GM10847 (cell line): ENCODE data around the gene COQ7.

Experiments
- POLR2A ChIP-seq: IDR thresholded peaks from 2 replicates; pipeline ENCODE4 v1.6.1; 2011; ENCODE audit not compliant: insufficient read length; ENCODE audit errors: extremely low read depth

The COQ7 gene

DNA sequence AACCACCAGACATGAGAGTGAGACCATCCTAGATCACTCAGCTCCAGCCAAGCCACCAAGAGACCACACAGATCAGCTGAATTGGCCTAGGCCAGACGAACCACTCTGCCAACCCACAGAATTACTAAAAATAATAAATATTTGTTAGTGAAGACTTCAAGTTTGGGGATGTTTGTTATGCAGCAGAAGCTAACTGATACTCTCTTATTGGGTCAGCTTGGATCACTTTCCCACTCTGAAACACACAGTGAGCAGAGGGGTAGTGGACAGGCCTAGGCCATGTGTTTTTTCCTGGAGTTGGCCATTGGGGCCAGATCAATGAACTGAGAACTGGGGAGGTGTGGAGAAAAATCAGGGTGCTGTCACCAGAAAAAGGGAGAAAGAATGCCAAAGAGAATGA is 30.8 kb downstream of the COQ7 start:
- TF ChIP-seq POLR2A: no peak

- TF ChIP-seq POLR2A: no peak
Observed at GRCh38 chr16:19102187-19102872, 34.9 kb downstream of the COQ7 start.

GRCh38 chr16:19104607-19105006 is 37.2 kb downstream of the COQ7 start:
- TF ChIP-seq POLR2A: no peak

DNA sequence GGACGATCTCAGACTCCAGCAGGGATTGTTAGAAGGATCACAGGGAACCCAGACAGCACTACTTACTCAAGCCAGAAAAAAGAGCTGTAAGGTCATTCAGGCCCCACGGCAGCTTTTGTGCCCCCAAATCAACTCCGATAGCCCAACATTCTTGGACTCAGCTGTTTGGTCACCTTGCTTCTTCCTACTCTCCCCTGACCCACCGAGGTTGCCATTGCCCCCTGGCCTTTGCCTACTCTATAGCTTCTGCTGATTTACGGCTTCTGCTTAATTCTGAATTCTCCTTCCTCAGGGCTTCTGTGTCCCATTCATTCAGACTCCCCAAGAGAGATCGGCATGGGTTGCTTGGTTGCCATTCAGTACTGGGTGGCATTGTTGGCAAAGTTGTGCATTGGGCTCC is 37.7 kb downstream of the COQ7 start:
- TF ChIP-seq POLR2A: no peak

DNA sequence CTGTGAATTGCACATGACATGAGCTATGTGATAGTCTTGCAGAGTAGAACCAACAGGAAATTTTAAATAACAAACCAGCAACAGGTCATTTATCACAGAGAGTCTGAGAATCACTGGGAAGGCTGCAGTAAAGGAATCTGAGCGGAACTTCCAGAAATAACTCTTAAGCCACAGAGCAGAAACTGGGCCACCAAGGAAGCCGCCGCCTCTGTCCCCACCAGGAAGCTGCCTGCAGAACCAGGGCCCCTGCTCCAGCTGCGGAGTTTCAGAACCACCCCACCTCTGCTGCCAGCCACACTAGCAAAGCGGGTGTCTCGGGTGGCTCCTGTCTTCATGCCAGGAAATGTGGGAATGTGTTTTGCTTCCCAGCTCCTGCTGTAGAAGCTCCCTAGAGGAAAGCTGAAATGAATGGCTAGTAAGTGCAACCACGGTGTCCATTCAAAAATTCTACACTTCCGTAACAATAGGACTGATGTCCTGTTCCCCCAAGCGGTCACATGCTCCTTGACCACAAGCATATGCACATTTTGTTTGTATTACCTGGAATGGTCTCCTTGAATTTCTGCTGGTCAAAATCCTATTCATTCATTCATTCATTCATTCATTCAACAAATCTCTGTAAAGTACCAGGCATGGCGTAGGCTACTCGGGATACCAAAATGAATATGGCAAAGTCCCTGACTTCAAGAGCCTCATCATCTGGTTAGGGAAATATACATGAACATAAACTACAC is 38.6 kb downstream of the COQ7 start:
- TF ChIP-seq POLR2A: no peak

DNA sequence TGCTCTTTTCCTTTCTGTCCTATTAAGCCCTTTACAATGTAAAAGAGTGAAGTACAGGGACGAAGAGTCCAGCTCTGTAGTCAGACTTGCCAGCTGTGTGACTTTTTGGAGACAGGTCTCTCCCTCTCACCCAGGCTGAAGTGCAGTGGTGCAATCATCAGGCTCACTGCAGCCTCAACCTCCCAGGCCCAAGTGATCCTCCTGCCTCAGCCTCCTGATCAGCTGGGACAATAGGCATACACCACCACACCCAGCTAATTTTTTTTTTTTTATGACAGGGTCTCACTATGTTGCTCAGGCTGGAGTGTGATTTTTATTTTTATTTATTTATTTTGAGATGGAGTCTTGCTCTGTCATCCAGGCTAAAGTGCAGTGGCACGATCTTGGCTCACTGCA is 39.2 kb downstream of the COQ7 start:
- TF ChIP-seq POLR2A: no peak

- no peak for TF ChIP-seq POLR2A
Observed at GRCh38 chr16:19108409-19109287, 41.2 kb downstream of the COQ7 start.

GRCh38 chr16:19109288-19109664 is 41.9 kb downstream of the COQ7 start:
- no peak for TF ChIP-seq POLR2A

- no peak for TF ChIP-seq POLR2A
Observed at GRCh38 chr16:19110537-19111360, 43.3 kb downstream of the COQ7 start.

GRCh38 chr16:19112099-19112407 is 44.6 kb downstream of the COQ7 start:
- no peak for TF ChIP-seq POLR2A

DNA sequence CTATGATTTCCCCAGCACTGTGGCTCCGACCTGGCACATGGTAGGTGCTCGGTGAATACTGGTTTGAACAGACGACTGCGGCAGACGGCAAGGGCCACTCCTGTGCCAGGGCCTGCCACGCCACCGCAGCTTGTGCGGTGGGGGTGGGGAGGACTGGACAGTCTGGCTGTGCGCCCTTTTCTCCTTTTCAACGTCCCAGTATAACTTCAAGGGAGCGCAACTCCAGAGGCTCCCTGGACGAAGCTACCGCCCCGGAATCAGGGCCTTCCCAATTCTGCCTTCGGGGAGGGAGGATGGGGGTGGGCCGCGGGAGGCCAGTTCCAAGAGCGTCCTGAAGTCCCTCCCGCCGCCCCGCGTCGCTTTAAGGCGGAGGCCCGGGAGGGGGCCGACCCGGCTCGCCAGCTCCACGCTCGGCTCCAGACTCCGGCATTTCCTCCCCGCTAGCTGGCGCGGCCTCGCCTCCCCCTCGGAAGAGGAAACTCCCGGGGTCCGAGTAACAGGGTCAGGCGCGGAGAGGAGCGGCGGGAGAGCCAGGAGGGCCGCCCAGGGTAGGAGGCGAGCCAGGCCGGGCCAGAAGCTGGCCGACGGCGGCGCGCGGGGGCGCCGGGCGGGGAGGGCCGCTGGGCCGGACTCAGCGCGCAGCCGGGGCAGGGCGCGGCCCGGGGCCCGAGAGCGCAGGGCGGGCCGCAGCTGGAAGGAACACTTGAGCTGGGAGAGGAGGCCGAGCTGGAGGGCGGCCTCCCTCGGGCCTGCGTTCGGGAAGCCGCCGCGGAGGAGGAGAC is 46.4 kb downstream of the COQ7 start, which contains the start of gene ITPRIPL2:
Gene ITPRIPL2 (plus strand): TSS at position 388 of the 782 bp plus-strand sequence. CDS start 498 bp downstream, outside the sequence.
- TF ChIP-seq POLR2A: peak; percentile 49

DNA sequence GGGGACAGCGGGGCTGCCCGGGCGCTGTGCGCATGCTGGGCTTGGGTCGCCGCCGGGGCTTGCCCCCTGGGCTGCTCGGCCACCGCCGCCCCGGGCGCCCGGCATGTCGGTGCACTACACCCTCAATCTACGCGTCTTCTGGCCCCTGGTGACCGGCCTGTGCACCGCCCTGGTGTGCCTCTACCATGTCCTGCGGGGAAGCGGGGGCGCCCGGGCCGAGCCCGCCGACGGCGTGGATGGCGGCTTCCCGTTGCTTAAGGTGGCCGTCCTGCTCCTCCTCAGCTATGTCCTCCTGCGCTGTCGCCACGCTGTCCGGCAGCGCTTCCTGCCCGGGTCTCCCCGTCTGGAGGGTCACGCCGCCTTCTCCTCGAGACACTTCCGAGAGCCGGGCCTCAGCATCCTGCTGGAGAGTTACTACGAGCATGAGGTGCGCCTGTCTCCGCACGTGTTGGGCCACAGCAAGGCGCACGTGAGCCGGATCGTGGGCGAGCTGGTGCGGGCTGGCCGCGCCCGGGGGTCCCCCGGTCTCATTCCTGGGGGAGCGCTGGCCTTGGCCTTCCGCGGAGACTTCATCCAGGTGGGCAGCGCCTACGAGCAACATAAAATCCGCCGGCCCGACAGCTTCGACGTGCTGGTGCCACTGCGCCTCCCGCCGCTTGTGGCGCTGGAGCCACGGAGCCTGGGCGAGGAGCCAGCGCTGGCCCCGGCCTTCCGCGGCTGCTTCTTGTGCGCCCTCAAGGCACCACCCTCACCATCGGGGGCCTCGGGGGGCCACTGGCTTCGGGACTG is 47.1 kb downstream of the COQ7 start:
- TF ChIP-seq POLR2A: no peak
